NCI-H1930 (cell line): ENCODE measurements around the gene KRAS.
A peak's percentile ranks its signal among the peaks of the same experiment; 100 is the strongest.

Experiments
- DNase-seq, 2 experiments: peaks; one replicate each; lab custom pipeline; 2025; lab: John Stamatoyannopoulos, UW

KRAS gene

GRCh38 chr12:25254271-25254880 lies 3.6 kb upstream of the KRAS start:
- no peak for DNase-seq

- DNase-seq: no peak
Observed at GRCh38 chr12:25253371-25254068, 2.8 kb upstream of the KRAS start.

GRCh38 chr12:25252946-25253345 lies 2.2 kb upstream of the KRAS start:
- no peak for DNase-seq

GRCh38 chr12:25251769-25252168 lies 1.0 kb upstream of the KRAS start:
- DNase-seq: no peak

- no peak for DNase-seq
Observed at GRCh38 chr12:25249931-25250738, 594 bp downstream of the KRAS start.

GRCh38 chr12:25248732-25249131 lies 2.0 kb downstream of the KRAS start:
- DNase-seq: no peak

GRCh38 chr12:25248137-25248536 lies 2.6 kb downstream of the KRAS start:
- DNase-seq: no peak

- no peak for DNase-seq
Observed at GRCh38 chr12:25245491-25245890, 5.2 kb downstream of the KRAS start.

GRCh38 chr12:25243680-25243990 lies 7.1 kb downstream of the KRAS start:
- DNase-seq: no peak

GRCh38 chr12:25242981-25243679 lies 7.6 kb downstream of the KRAS start:
- no peak for DNase-seq

GRCh38 chr12:25241167-25242020 lies 9.3 kb downstream of the KRAS start:
- DNase-seq: no peak

- DNase-seq: no peak
Observed at GRCh38 chr12:25236626-25237025, 14.1 kb downstream of the KRAS start.

GRCh38 chr12:25236190-25236589 lies 14.5 kb downstream of the KRAS start:
- no peak for DNase-seq

GRCh38 chr12:25213338-25213737 lies 37.4 kb downstream of the KRAS start:
- no peak for DNase-seq

- no peak for DNase-seq
Observed at GRCh38 chr12:25208554-25208953, 42.2 kb downstream of the KRAS start.

GRCh38 chr12:25207846-25208245 lies 42.9 kb downstream of the KRAS start:
- DNase-seq: no peak

GRCh38 chr12:25207411-25207810 lies 43.3 kb downstream of the KRAS start:
- DNase-seq: no peak

- no peak for DNase-seq
Observed at GRCh38 chr12:25202137-25202536, 48.6 kb downstream of the KRAS start.

GRCh38 chr12:25200703-25201102 lies 50.0 kb downstream of the KRAS start:
- no peak for DNase-seq

- no peak for DNase-seq
Observed at GRCh38 chr12:25197608-25198007, 53.1 kb downstream of the KRAS start.

- DNase-seq: peak; percentile 97
Observed at GRCh38 chr12:25195056-25195971, 55.4 kb downstream of the KRAS start, which contains the start of the genes DNAI7 and ETFRF1. DNAI7 (minus strand) TSS chr12:25195160; CDS start chr12:25195078, 82 bp downstream. ETFRF1 (plus strand) TSS chr12:25195237; CDS start chr12:25203957, 8,720 bp downstream.
